ENCODE results near the gene CLIP3.

DNA sequence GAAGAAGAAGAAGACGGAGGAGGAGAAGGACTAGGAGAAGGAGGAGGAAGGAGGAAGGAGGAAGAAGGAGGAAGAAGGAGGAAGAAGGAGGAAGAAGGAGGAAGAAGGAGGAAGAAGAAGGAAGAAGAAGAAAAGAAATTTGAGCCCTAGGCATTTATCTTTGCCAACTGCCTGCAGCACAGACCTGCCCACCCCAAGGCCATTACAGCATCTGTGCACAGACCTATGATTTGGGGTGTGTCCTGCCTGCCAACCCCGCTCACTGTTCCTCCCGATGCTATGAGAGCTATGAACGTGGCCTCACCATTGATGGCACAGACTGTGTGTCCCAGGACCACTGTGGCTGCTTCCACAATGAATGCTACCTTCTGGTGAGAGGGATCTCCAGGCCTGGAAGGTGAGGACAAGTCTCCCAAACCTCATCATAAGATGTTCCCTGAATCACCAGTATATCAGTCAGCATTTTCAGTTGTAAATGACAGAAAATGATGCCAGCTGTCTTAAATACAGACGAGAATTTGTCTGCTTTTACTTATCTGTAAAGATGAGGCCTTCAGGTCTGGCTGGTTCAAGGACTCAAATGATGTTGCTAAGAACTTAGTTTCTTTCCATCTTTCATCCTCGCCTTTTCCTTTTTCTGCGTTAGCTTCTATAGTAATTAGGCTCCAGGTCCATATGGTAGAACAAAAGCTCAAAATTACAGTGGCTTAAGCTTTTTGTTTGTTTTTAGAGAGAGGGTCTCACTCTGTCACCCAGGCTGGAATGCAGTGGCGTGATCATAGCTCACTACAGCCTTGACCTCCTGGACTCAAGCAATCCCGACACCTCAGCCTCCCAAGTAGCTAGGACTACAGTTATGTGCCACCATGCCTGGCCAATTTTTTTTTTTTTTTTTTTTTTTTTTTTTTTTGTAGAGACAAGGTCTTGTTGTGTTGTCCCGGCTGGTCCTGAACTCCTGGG lies 41.6 kb downstream of the CLIP3 start:
- TF ChIP-seq EZH2 (IDR thresholded peaks at IDR 0.05; ENCODE audit: insufficient read depth, poor library complexity, severe bottlenecking) = no peak
- TF ChIP-seq EZH2phosphoT487 (IDR thresholded peaks at IDR 0.05; ENCODE audit: insufficient read depth, low read depth) = no peak
